K562 (cell line): ENCODE results near the gene TNIK. TPM values are rescaled to one million over a fixed set of nuclear protein-coding genes. Genes with fewer than 3 reads are reported as not detected.

Experiments used
- ATAC-seq: fragments of 200-7000 bp; cut with Tn5 transposase; 3 replicates; pipeline ENCODE4 v1.9.1; 2020; ENCODE audit warnings: moderate library complexity
- BruUV-seq: library from RNA; stranded (reverse); fragments of 400-500 nt; replicated peaks from 2 replicates; lab custom pipeline; 2021; lab: Mats Ljungman, UMichigan
- CTCF ChIA-PET: fragments of 300-600 bp; formaldehyde crosslinking; extraction: SDS; loops from one replicate; lab custom pipeline; 2021; ENCODE audit warnings: low intra/inter-chr PET ratio; lab: Yijun Ruan, JAX
- POLR2A ChIA-PET: fragments of 300-600, 350-650 bp; sonication (Branson Sonifier 250); formaldehyde crosslinking; extraction: SDS; loops from one replicate; lab custom pipeline; 2021; ENCODE audit warnings: antibody characterized with exemption, inconsistent platforms; lab: Yijun Ruan, JAX
- DNase-seq, 4 experiments: peaks; one replicate each; pipeline versions ENCODE4 v3.0.0 to v3.0.0-alpha.2; 2011 to 2018; ENCODE audit warnings: low spot score in 3 of 4, mixed read lengths in 3 of 4; ENCODE audit errors: extremely low read depth in 1 of 4
- FAIRE-seq: peaks from 2 replicates; lab custom pipeline; 2011; peaks lifted over from hg19 to GRCh38; lab: Jason Lieb, UNC
- H2AFZ ChIP-seq: 2 replicates; pipeline ENCODE4 v1.6.0; 2011; ENCODE audit warnings: low read depth, low read length, control low read depth, inconsistent platforms
- H3K27ac ChIP-seq: fragments of 200-600 bp; 3 replicates; pipeline ENCODE4 v1.8.0; 2011; ENCODE audit warnings: low read depth, mild to moderate bottlenecking, control low read depth, inconsistent platforms, low read length, moderate library complexity, mixed read lengths; ENCODE audit errors: extremely low read depth
- H3K27me3 ChIP-seq, 2 experiments: fragments of 300-600 bp in 1 of 2; 2 replicates in 1 of 2; 3 replicates in 1 of 2; pipeline versions ENCODE4 v1.6.0 to v1.8.0; 2011; ENCODE audit warnings: inconsistent platforms in 2 of 2, low read length in 2 of 2, mild to moderate bottlenecking in 1 of 2, mixed read lengths in 1 of 2, moderate library complexity in 1 of 2; ENCODE audit not compliant: control insufficient read depth in 2 of 2, insufficient read depth in 2 of 2
- H3K36me3 ChIP-seq: fragments of 300-600 bp; 3 replicates; pipeline ENCODE4 v1.8.0; 2011; ENCODE audit warnings: mild to moderate bottlenecking, low read length, inconsistent platforms; ENCODE audit not compliant: control insufficient read depth, insufficient read depth
- H3K4me1 ChIP-seq, 2 experiments: fragments of 200-600 bp in 1 of 2; replicated peaks in 1 of 2; 2 replicates in 1 of 2; 3 replicates in 1 of 2; pipeline versions ENCODE4 v1.5.1 to v1.8.0; 2011; ENCODE audit warnings: inconsistent platforms in 2 of 2, low read length in 2 of 2, mild to moderate bottlenecking in 1 of 2, mixed read lengths in 1 of 2, moderate library complexity in 1 of 2; ENCODE audit not compliant: control insufficient read depth in 2 of 2, insufficient read depth in 2 of 2
- H3K4me2 ChIP-seq: 2 replicates; pipeline ENCODE4 v1.6.1; 2011; ENCODE audit warnings: low read length, control low read depth, inconsistent platforms, mixed read lengths; ENCODE audit not compliant: insufficient read depth
- H3K4me3 ChIP-seq: fragments of 200-600 bp; sonication (generic), shearing (Covaris generic); 2 replicates; pipeline ENCODE4 v1.5.1; 2016; ENCODE audit warnings: control low read depth, inconsistent platforms
- H3K79me2 ChIP-seq: fragments of 200-600 bp; 3 replicates; pipeline ENCODE4 v1.8.0; 2011; ENCODE audit warnings: low read length, inconsistent platforms; ENCODE audit not compliant: control insufficient read depth, insufficient read depth
- H3K9ac ChIP-seq, 2 experiments: 2 replicates each; pipeline versions ENCODE4 v1.6.0 to v1.6.1; 2011; ENCODE audit warnings: low read depth in 2 of 2, low read length in 2 of 2, control low read depth in 1 of 2, inconsistent platforms in 1 of 2, mild to moderate bottlenecking in 1 of 2, mixed read lengths in 1 of 2; ENCODE audit not compliant: insufficient read depth in 1 of 2
- H3K9me1 ChIP-seq: one replicate; pipeline ENCODE4 v1.6.0; 2011; ENCODE audit warnings: inconsistent platforms, mild to moderate bottlenecking, low read length, moderate library complexity; ENCODE audit not compliant: control insufficient read depth, insufficient read depth
- H3K9me3 ChIP-seq: replicated peaks from 2 replicates; pipeline ENCODE4 v1.5.1; 2011; ENCODE audit warnings: low read depth, low read length, inconsistent platforms; ENCODE audit not compliant: control insufficient read depth, insufficient read depth
- H4K20me1 ChIP-seq: replicated peaks from 2 replicates; pipeline ENCODE4 v1.6.1; 2011; ENCODE audit warnings: low read length, inconsistent platforms, mixed read lengths; ENCODE audit not compliant: control insufficient read depth, insufficient read depth
- POLR2H ChIP-seq: IDR thresholded peaks from 2 replicates; pipeline ENCODE4 v1.6.1; 2016; ENCODE audit warnings: missing genetic modification characterization, low read depth, mild to moderate bottlenecking, control low read depth, missing compliant biosample characterization, moderate library complexity
- RBM14 ChIP-seq: fragments of 200-400 bp; formaldehyde crosslinking; IDR thresholded peaks from 2 replicates; pipeline ENCODE4 v1.6.1; 2018; ENCODE audit warnings: low read depth, mild to moderate bottlenecking, low read length, moderate library complexity, borderline replicate concordance; ENCODE audit not compliant: insufficient read depth
- TGIF2 ChIP-seq: sonication (generic); formaldehyde crosslinking; IDR thresholded peaks from 2 replicates; pipeline ENCODE4 v1.8.1; 2022; ENCODE audit warnings: mild to moderate bottlenecking, missing genetic modification reagents, moderate library complexity
- WGBS: fragments of 100-300 bp; shearing (Covaris generic); methylation state at CpG from one replicate; pipeline ENCODE4 v1.1.6; 2016; ENCODE audit warnings: low coverage, mixed read lengths; ENCODE audit not compliant: insufficient coverage; ENCODE audit errors: missing lambda C conversion rate; 5-methylcytosine and 5-hydroxymethylcytosine counted together
- in situ Hi-C: fragments of 300-500 bp; cut with MboI; formaldehyde crosslinking; loops from 4 replicates; pipeline ENCODE4 v1.15.0; 2018; ENCODE audit warnings: inconsistent platforms, mixed read lengths
- intact Hi-C: fragments of 100-400 bp; cut with micrococcal nuclease; formaldehyde crosslinking; loops from 2 replicates; pipeline ENCODE4 v1.14.2; 2022
- polyA plus RNA-seq, 8 experiments: library from polyadenylated mRNA; depleted of rRNA in 4 of 8; stranded (reverse) in 5 of 8; unstranded in 3 of 8; fragments of >200 nt; fragmentation: Nextera tagmentation in 2 of 8; fragmentation: Illumina TruSeq in 1 of 8; extraction: Ambion mirVana in 2 of 8; extraction: Trizol in 1 of 8; gene quantifications; 2 replicates each; pipeline versions ENCODE4 v1.2.1 to v1.2.3, GENCODE V29; 2011 to 2014; ENCODE audit warnings: inconsistent platforms in 1 of 8, missing spikeins in 1 of 8
- total RNA-seq, 7 experiments: library from RNA; depleted of rRNA in 6 of 7; stranded (reverse); fragments of >200 nt in 6 of 7; fragmentation: Illumina TruSeq in 2 of 7; extraction: Trizol in 2 of 7; gene quantifications; 2 replicates each; pipeline versions ENCODE4 v1.2.1 to v1.2.3, GENCODE V29; 2011 to 2021; ENCODE audit warnings: low replicate concordance in 1 of 7
- TF ChIP-seq, protein P1 (sequence below): fragments of 200-400 bp; formaldehyde crosslinking; IDR thresholded peaks from 2 replicates; pipeline ENCODE4 v1.6.1; 2017; ENCODE audit warnings: mild to moderate bottlenecking, low read depth, low read length, moderate library complexity
- TF ChIP-seq, protein P2 (sequence below): fragments of 450-650 bp; formaldehyde crosslinking; IDR thresholded peaks from 2 replicates; pipeline ENCODE4 v1.4.0; 2020; ENCODE audit warnings: mild to moderate bottlenecking, moderate library complexity

Gene TNIK
- total and polyA plus RNA-seq, 9 of the 15 experiments (the other 6 are each of a cell fraction or from before 2014, with no cell fraction given): 6.6 to 39.0 (median 24.7) TPM

DNA sequence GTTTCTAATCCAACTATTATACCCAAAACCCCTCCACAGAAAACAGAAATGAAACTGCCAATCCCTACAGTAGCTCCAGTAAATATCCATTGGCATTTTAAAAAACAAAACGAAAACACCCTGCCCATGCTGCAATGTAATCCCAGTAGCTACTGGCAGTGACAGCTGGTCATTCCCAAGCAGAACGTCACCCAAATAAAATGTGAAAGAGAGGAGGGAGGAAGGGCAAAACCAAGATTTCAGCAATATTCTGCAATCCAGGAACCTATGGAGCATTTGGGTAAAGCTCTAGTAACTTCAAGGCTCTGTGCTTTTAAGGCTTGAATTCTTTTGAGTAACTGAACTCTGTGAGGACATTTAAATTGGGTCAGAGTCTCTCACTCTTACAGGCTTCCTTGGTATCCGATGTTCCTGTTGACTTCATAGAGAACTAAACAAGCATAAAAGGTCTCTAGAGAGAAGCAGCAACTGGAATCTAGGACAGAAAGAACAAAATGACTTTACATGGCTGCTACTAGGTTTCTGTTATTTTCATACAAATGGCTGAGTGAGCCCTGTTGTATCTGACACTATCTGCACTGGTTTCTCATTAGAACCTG lies 136.2 kb downstream of the TNIK start:
- intact Hi-C loops (no loop called here), in situ Hi-C loops (no loop called here)
- Histone ChIP-seq H3K4me1 (peaks cover 0 to 7% of the 10 kb centered on the region in 2 experiments; a peak in 3 of 5 replicates), H4K20me1 (no peaks in the 10 kb centered on the region), H3K79me2 (peaks cover 10% of the 10 kb centered on the region; the same call in 2 of the 3 replicates), H3K9me1 (no peaks in the 10 kb centered on the region), H2AFZ (no peak overlapping the region), H3K27me3 (no peaks in the 10 kb centered on the region), H3K9ac (no peak overlapping the region), H3K36me3 (no peaks in the 10 kb centered on the region), H3K27ac (no peak overlapping the region), H3K4me2 (no peak overlapping the region), H3K4me3 (no peak overlapping the region), H3K9me3 (no peaks in the 10 kb centered on the region)
- DNase-seq (no peak), ATAC-seq (no peak), FAIRE-seq (no peak)
- BruUV-seq: no TSS peak
- CTCF ChIA-PET: no interaction called here
- 50% methylated on average over 3 of the region's 3 CpGs for WGBS
- POLR2A ChIA-PET: interaction anchor here (0.8 to 1.2 kb wide), 2 partner anchors 8 to 13 kb away, joined by 4 to 5 read pairs; no protein-coding TSS in a partner anchor
- TF ChIP-seq POLR2H (tag) (no peak), TGIF2 (no peak), RBM14 (no peak)
- TF ChIP-seq, protein P1, sequence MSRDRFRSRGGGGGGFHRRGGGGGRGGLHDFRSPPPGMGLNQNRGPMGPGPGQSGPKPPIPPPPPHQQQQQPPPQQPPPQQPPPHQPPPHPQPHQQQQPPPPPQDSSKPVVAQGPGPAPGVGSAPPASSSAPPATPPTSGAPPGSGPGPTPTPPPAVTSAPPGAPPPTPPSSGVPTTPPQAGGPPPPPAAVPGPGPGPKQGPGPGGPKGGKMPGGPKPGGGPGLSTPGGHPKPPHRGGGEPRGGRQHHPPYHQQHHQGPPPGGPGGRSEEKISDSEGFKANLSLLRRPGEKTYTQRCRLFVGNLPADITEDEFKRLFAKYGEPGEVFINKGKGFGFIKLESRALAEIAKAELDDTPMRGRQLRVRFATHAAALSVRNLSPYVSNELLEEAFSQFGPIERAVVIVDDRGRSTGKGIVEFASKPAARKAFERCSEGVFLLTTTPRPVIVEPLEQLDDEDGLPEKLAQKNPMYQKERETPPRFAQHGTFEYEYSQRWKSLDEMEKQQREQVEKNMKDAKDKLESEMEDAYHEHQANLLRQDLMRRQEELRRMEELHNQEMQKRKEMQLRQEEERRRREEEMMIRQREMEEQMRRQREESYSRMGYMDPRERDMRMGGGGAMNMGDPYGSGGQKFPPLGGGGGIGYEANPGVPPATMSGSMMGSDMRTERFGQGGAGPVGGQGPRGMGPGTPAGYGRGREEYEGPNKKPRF: no peak
- TF ChIP-seq, protein P2, sequence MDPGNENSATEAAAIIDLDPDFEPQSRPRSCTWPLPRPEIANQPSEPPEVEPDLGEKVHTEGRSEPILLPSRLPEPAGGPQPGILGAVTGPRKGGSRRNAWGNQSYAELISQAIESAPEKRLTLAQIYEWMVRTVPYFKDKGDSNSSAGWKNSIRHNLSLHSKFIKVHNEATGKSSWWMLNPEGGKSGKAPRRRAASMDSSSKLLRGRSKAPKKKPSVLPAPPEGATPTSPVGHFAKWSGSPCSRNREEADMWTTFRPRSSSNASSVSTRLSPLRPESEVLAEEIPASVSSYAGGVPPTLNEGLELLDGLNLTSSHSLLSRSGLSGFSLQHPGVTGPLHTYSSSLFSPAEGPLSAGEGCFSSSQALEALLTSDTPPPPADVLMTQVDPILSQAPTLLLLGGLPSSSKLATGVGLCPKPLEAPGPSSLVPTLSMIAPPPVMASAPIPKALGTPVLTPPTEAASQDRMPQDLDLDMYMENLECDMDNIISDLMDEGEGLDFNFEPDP (CRISPR knock-in tag): no peak
